ENCODE measurements around the gene CHAMP1.

CHAMP1 gene

GRCh38 chr13:114338959-114339358 is 24.7 kb downstream of the CHAMP1 start:
- no peaks in the 10 kb centered on the region for H3K27me3 ChIP-seq (ENCODE audit: insufficient read depth, poor library complexity, severe bottlenecking)
- H3K27ac ChIP-seq (replicated peaks): peak overlapping the region; percentile 29; the same call in 1 of the 2 replicates
- H3K4me3 ChIP-seq (replicated peaks; ENCODE audit: insufficient read depth, low read length): no peak overlapping the region
- TF ChIP-seq GABPA (IDR thresholded peaks at IDR 0.05; ENCODE audit: low read depth) (no peak), POLR2AphosphoS5 (IDR thresholded peaks at IDR 0.05; ENCODE audit: low read depth) (no peak), REST (IDR thresholded peaks at IDR 0.05; ENCODE audit: insufficient replicate concordance, low read depth) (no peak), CTCF (IDR thresholded peaks at IDR 0.05; ENCODE audit: insufficient read depth, low read length) (no peak), SPI1 (IDR thresholded peaks at IDR 0.05; ENCODE audit: borderline replicate concordance, low read depth) (no peak)
- DNase-seq (ENCODE audit: low read depth in 1 of 2, low spot score in 1 of 2): no peak

- peak in 1 of 2 experiments; percentile 81 for DNase-seq (ENCODE audit: low read depth in 1 of 2, low spot score in 1 of 2)
- Histone ChIP-seq H3K27me3 (ENCODE audit: insufficient read depth, poor library complexity, severe bottlenecking) (no peaks in the 10 kb centered on the region), H3K4me3 (replicated peaks; ENCODE audit: insufficient read depth, low read length) (no peak overlapping the region), H3K27ac (replicated peaks) (peak overlapping the region; percentile 39)
- TF ChIP-seq CTCF (IDR thresholded peaks at IDR 0.05; ENCODE audit: insufficient read depth, low read length) (peak; percentile 36), REST (IDR thresholded peaks at IDR 0.05; ENCODE audit: insufficient replicate concordance, low read depth) (no peak)
Measured at GRCh38 chr13:114339857-114340534, 25.7 kb downstream of the CHAMP1 start.

GRCh38 chr13:114341003-114341777 is 26.9 kb downstream of the CHAMP1 start:
- DNase-seq (ENCODE audit: low read depth in 1 of 2, low spot score in 1 of 2): no peak
- H3K27ac ChIP-seq (replicated peaks): 0 out of 2 replicates have a peak overlapping the region, but pooled peaks have one; percentile 1

More at GRCh38 chr13:114341003-114341777, 26.9 kb downstream of the CHAMP1 start:
- TF ChIP-seq REST (IDR thresholded peaks at IDR 0.05; ENCODE audit: insufficient replicate concordance, low read depth) (no peak), CTCF (IDR thresholded peaks at IDR 0.05; ENCODE audit: insufficient read depth, low read length) (no peak), SPI1 (IDR thresholded peaks at IDR 0.05; ENCODE audit: borderline replicate concordance, low read depth) (no peak), POLR2AphosphoS5 (IDR thresholded peaks at IDR 0.05; ENCODE audit: low read depth) (no peak), GABPA (IDR thresholded peaks at IDR 0.05; ENCODE audit: low read depth) (no peak)
- Histone ChIP-seq H3K27me3 (ENCODE audit: insufficient read depth, poor library complexity, severe bottlenecking) (no peaks in the 10 kb centered on the region), H3K4me3 (replicated peaks; ENCODE audit: insufficient read depth, low read length) (no peak overlapping the region)

Measured in HL-60 (cell line).